Astrocyte (in vitro differentiated cells and primary cell): ENCODE data around the gene DLG1. TPM values are rescaled to one million over a fixed set of nuclear protein-coding genes. Genes with fewer than 3 reads are reported as not detected.
A peak's percentile ranks its signal among the peaks of the same experiment; 100 is the strongest.

ENCODE experiments used
- DNase-seq: peaks from one replicate; pipeline ENCODE4 v3.0.0-alpha.2; 2010; ENCODE audit warnings: low read depth
- FAIRE-seq: peaks from 2 replicates; lab custom pipeline; 2011; peaks lifted over from hg19 to GRCh38; lab: Jason Lieb, UNC
- H2AFZ ChIP-seq: 2 replicates; pipeline ENCODE4 v1.6.0; 2012; ENCODE audit warnings: low read depth, low read length, inconsistent platforms
- H3K27ac ChIP-seq: 2 replicates; pipeline ENCODE4 v1.5.1; 2011; ENCODE audit warnings: low read depth, low read length, inconsistent platforms
- H3K27me3 ChIP-seq: 2 replicates; pipeline ENCODE4 v1.6.0; 2011; ENCODE audit warnings: low read length, inconsistent platforms; ENCODE audit not compliant: insufficient read depth
- H3K36me3 ChIP-seq: 2 replicates; pipeline ENCODE4 v1.5.1; 2011; ENCODE audit warnings: low read length, inconsistent platforms; ENCODE audit not compliant: insufficient read depth
- H3K4me1 ChIP-seq: 2 replicates; pipeline ENCODE4 v1.5.1; 2011; ENCODE audit warnings: low read length, inconsistent platforms; ENCODE audit not compliant: insufficient read depth
- H3K4me2 ChIP-seq: 2 replicates; pipeline ENCODE4 v1.6.0; 2012; ENCODE audit warnings: low read length, inconsistent platforms
- H3K4me3 ChIP-seq: 2 replicates; pipeline ENCODE4 v1.5.1; 2011; ENCODE audit warnings: low read depth, mild to moderate bottlenecking, low read length, inconsistent platforms; ENCODE audit not compliant: insufficient read depth
- H3K79me2 ChIP-seq: 2 replicates; pipeline ENCODE4 v1.6.0; 2012; ENCODE audit warnings: mild to moderate bottlenecking, low read length, inconsistent platforms; ENCODE audit not compliant: insufficient read depth
- H3K9ac ChIP-seq: 2 replicates; pipeline ENCODE4 v1.6.0; 2012; ENCODE audit warnings: mild to moderate bottlenecking, low read length, inconsistent platforms
- H3K9me3 ChIP-seq: 2 replicates; pipeline ENCODE4 v1.5.1; 2012; ENCODE audit warnings: low read depth, mild to moderate bottlenecking, low read length, inconsistent platforms; ENCODE audit not compliant: insufficient read depth
- H4K20me1 ChIP-seq: 2 replicates; pipeline ENCODE4 v1.6.0; 2012; ENCODE audit warnings: low read length, inconsistent platforms; ENCODE audit not compliant: insufficient read depth
- H3K27ac Mint-ChIP-seq: one replicate; pipeline ENCODE4 v1.8.0; 2021; ENCODE audit warnings: mild to moderate bottlenecking, mixed read lengths; ENCODE audit not compliant: unreplicated experiment
- H3K27me3 Mint-ChIP-seq: one replicate; pipeline ENCODE4 v1.8.0; 2021; ENCODE audit warnings: low read depth, mixed read lengths; ENCODE audit not compliant: unreplicated experiment
- H3K36me3 Mint-ChIP-seq: one replicate; pipeline ENCODE4 v1.8.0; 2021; ENCODE audit warnings: low read depth, mixed read lengths; ENCODE audit not compliant: unreplicated experiment
- H3K4me1 Mint-ChIP-seq: one replicate; pipeline ENCODE4 v1.8.0; 2021; ENCODE audit warnings: low read depth, mixed read lengths; ENCODE audit not compliant: unreplicated experiment
- H3K4me3 Mint-ChIP-seq: one replicate; pipeline ENCODE4 v1.8.0; 2021; ENCODE audit warnings: mild to moderate bottlenecking, moderate library complexity, mixed read lengths; ENCODE audit not compliant: unreplicated experiment
- H3K9me3 Mint-ChIP-seq: one replicate; pipeline ENCODE4 v1.8.0; 2021; ENCODE audit warnings: mild to moderate bottlenecking, mixed read lengths; ENCODE audit not compliant: unreplicated experiment
- CTCF ChIP-seq: IDR thresholded peaks from 2 replicates; pipeline ENCODE4 v1.5.1; 2011; ENCODE audit warnings: low read depth, mild to moderate bottlenecking, inconsistent platforms, low read length, moderate library complexity; ENCODE audit not compliant: insufficient read depth
- EZH2 ChIP-seq: IDR thresholded peaks from 2 replicates; pipeline ENCODE4 v1.6.1; 2012; ENCODE audit warnings: mild to moderate bottlenecking, low read length, inconsistent platforms; ENCODE audit not compliant: insufficient read depth
- total RNA-seq: library from RNA; stranded (reverse); gene quantifications from 2 replicates; pipeline ENCODE4 v1.2.1, GENCODE V29; 2021

The DLG1 gene
- total RNA-seq, 1 donor from 2014 or later = 210 TPM

GRCh38 chr3:197024881-197025735 is 273.3 kb downstream of the DLG1 start:
- H2AFZ ChIP-seq = no peak overlapping the region
- Mint-ChIP-seq H3K9me3 (no peaks in the 10 kb centered on the region), H3K27ac (no peak overlapping the region), H3K4me3 (peak overlapping the region; percentile 64), H3K27me3 (peaks cover 31% of the 10 kb centered on the region), H3K4me1 (peaks cover 2% of the 10 kb centered on the region), H3K36me3 (peaks cover 9% of the 10 kb centered on the region)
- peaks cover 8% of the 10 kb centered on the region for H3K4me1 ChIP-seq
- H3K36me3 ChIP-seq = no peaks in the 10 kb centered on the region
- H3K4me2 ChIP-seq = no peak overlapping the region
- H3K27me3 ChIP-seq = peaks cover 13% of the 10 kb centered on the region
- no peaks in the 10 kb centered on the region for H4K20me1 ChIP-seq
- FAIRE-seq (no peak), DNase-seq (no peak)
- H3K9me3 ChIP-seq = no peaks in the 10 kb centered on the region
- no peak overlapping the region for H3K4me3 ChIP-seq
- TF ChIP-seq EZH2 (no peak), CTCF (no peak)
- no peak overlapping the region for H3K27ac ChIP-seq
- no peaks in the 10 kb centered on the region for H3K79me2 ChIP-seq
- no peak overlapping the region for H3K9ac ChIP-seq

GRCh38 chr3:197023998-197024651 is 274.3 kb downstream of the DLG1 start:
- Mint-ChIP-seq H3K27me3 (peaks cover 35% of the 10 kb centered on the region), H3K9me3 (no peaks in the 10 kb centered on the region)

More at GRCh38 chr3:197023998-197024651, 274.3 kb downstream of the DLG1 start:
- Histone ChIP-seq H3K9me3 (no peaks in the 10 kb centered on the region), H3K4me3 (no peak overlapping the region), H3K4me1 (peaks cover 5% of the 10 kb centered on the region), H2AFZ (no peak overlapping the region), H3K36me3 (no peaks in the 10 kb centered on the region), H4K20me1 (no peaks in the 10 kb centered on the region), H3K4me2 (no peak overlapping the region), H3K79me2 (no peaks in the 10 kb centered on the region), H3K27ac (no peak overlapping the region), H3K27me3 (peaks cover 15% of the 10 kb centered on the region), H3K9ac (no peak overlapping the region)
- DNase-seq = no peak
- peaks cover 9% of the 10 kb centered on the region for H3K36me3 Mint-ChIP-seq
- TF ChIP-seq EZH2 (peak; percentile 16), CTCF (no peak)
- H3K27ac Mint-ChIP-seq = no peak overlapping the region
- FAIRE-seq = no peak
- H3K4me3 Mint-ChIP-seq = no peak overlapping the region
- H3K4me1 Mint-ChIP-seq = peaks cover 2% of the 10 kb centered on the region
